AG04450 (cell line): ENCODE measurements around the gene ADI1. TPM values are rescaled to one million over a fixed set of nuclear protein-coding genes. Genes with fewer than 3 reads are reported as not detected.
A peak's percentile ranks its signal among the peaks of the same experiment; 100 is the strongest.

Source experiments
- CTCF ChIA-PET: fragments of 300-600, 350-600 bp; formaldehyde crosslinking; extraction: SDS; loops from one replicate; lab custom pipeline; 2022; ENCODE audit warnings: antibody characterized with exemption, inconsistent platforms; lab: Charles Lee
- POLR2A ChIA-PET: fragments of 350-600 bp; formaldehyde crosslinking; extraction: SDS; loops from one replicate; lab custom pipeline; 2021; ENCODE audit warnings: antibody characterized with exemption, inconsistent platforms; lab: Yijun Ruan, JAX
- DNase-seq: peaks from one replicate; pipeline ENCODE4 v3.0.0-alpha.2; 2011; ENCODE audit warnings: low read depth, low spot score
- H3K27ac ChIP-seq: one replicate; pipeline ENCODE4 v1.5.1; 2012; ENCODE audit warnings: low read depth, low read length, control low read depth
- H3K27me3 ChIP-seq: one replicate; pipeline ENCODE4 v1.6.0; 2012; ENCODE audit warnings: low read length; ENCODE audit not compliant: control insufficient read depth, insufficient read depth
- H3K4me3 ChIP-seq: 2 replicates; pipeline ENCODE4 v1.5.1; 2011; ENCODE audit warnings: mild to moderate bottlenecking, low read depth, low read length, control low read depth
- H3K9me3 ChIP-seq: 2 replicates; pipeline ENCODE4 v1.5.1; 2012; ENCODE audit warnings: low read length; ENCODE audit not compliant: control insufficient read depth, insufficient read depth
- CTCF ChIP-seq: IDR thresholded peaks from 2 replicates; pipeline ENCODE4 v1.5.1; 2011; ENCODE audit warnings: low read depth, low read length, control low read depth, inconsistent platforms
- polyA minus RNA-seq: library from RNA; depleted of rRNA, polyadenylated mRNA; stranded (reverse); fragments of >200 nt; gene quantifications from 2 replicates; pipeline ENCODE4 v1.2.3, GENCODE V29; 2011; rRNA and poly(A)+ RNA removed
- polyA plus RNA-seq: library from polyadenylated mRNA; depleted of rRNA; stranded (reverse); fragments of >200 nt; gene quantifications from 2 replicates; pipeline ENCODE4 v1.2.3, GENCODE V29; 2011; rRNA removed

The ADI1 gene
- polyA plus RNA-seq: 66.3 and 71.4 TPM in 2 replicates
- 27.2 and 28.8 TPM in 2 replicates for polyA minus RNA-seq

GRCh38 chr2:3519255-3520205, at the start of gene ADI1:
Gene ADI1 (minus strand): TSS chr2:3519531. CDS start chr2:3519487, 44 bp downstream.
- Histone ChIP-seq H3K9me3 (no peaks in the 10 kb centered on the region; the same call in 1 of the 2 replicates), H3K4me3 (peak within 1 kb of the TSS; percentile 88), H3K27ac (peak within 1 kb of the TSS; percentile 76), H3K27me3 (no peaks in the 10 kb centered on the region)
- TF ChIP-seq CTCF: no peak
- ChIA-PET POLR2A (interaction anchor here (0.5 to 1.3 kb wide), 15 partner anchors 14 to 1802 kb away, joined by 3 to 7 read pairs (median 4); partner anchors contain the start of gene RNASEH1), CTCF (interaction anchor here (0.6 to 0.8 kb wide), 4 partner anchors 56 to 1472 kb away, joined by 3 to 4 read pairs (median 3); no protein-coding TSS in a partner anchor)
- DNase-seq: no peak

GRCh38 chr2:3566806-3567205, 47.5 kb upstream of the ADI1 start:
- ChIA-PET POLR2A (no interaction called here), CTCF (no interaction called here)
- H3K9me3 ChIP-seq: no peaks in the 10 kb centered on the region
- no peak overlapping the region for H3K4me3 ChIP-seq
- no peak for DNase-seq
- no peaks in the 10 kb centered on the region for H3K27me3 ChIP-seq
- no peak overlapping the region for H3K27ac ChIP-seq
- no peak for TF ChIP-seq CTCF

GRCh38 chr2:3565117-3565516, 45.8 kb upstream of the ADI1 start:
- no peak for TF ChIP-seq CTCF
- DNase-seq: no peak
- Histone ChIP-seq H3K9me3 (no peaks in the 10 kb centered on the region), H3K27ac (no peak overlapping the region), H3K27me3 (no peaks in the 10 kb centered on the region), H3K4me3 (no peak overlapping the region)
- ChIA-PET POLR2A (no interaction called here), CTCF (no interaction called here)

GRCh38 chr2:3563521-3563976, 44.2 kb upstream of the ADI1 start:
- no peak for DNase-seq
- ChIA-PET POLR2A (no interaction called here), CTCF (no interaction called here)
- H3K27ac ChIP-seq: no peak overlapping the region
- TF ChIP-seq CTCF: no peak
- H3K9me3 ChIP-seq: no peaks in the 10 kb centered on the region; the same call in 1 of the 2 replicates
- H3K4me3 ChIP-seq: no peak overlapping the region
- no peaks in the 10 kb centered on the region for H3K27me3 ChIP-seq
